Lung (tissue), 12 donors: ENCODE results near the gene COLEC12. TPM values are rescaled to one million over a fixed set of nuclear protein-coding genes. Genes with fewer than 3 reads are reported as not detected.

Experiments
- ATAC-seq: fragments of 200-7000 bp; cut with Tn5 transposase; one replicate; pipeline ENCODE4 v1.9.1; 2020; ENCODE audit warnings: moderate number of reproducible peaks; ENCODE audit not compliant: insufficient read depth, low FRiP score
- DNase-seq, 3 donors: peaks; one replicate each; pipeline ENCODE4 v3.0.0-alpha.2; 2013 to 2017
- H3K27ac ChIP-seq, 2 donors: one replicate each; pipeline ENCODE4 v1.5.1; 2013; ENCODE audit warnings: mild to moderate bottlenecking in 2 of 2, moderate library complexity in 2 of 2, control low read depth in 1 of 2, inconsistent platforms in 1 of 2, low read depth in 1 of 2, low read length in 1 of 2
- H3K27me3 ChIP-seq, 3 donors: one replicate each; pipeline ENCODE4 v1.5.1; 2013; ENCODE audit warnings: low read length in 2 of 3; ENCODE audit not compliant: control insufficient read depth in 3 of 3, insufficient read depth in 3 of 3
- H3K36me3 ChIP-seq, 4 donors: one replicate each; pipeline ENCODE4 v1.5.1; 2013; ENCODE audit warnings: low read length in 4 of 4, mild to moderate bottlenecking in 1 of 4, moderate library complexity in 1 of 4; ENCODE audit not compliant: control insufficient read depth in 4 of 4, insufficient read depth in 4 of 4
- H3K4me1 ChIP-seq, 5 donors: one replicate each; pipeline ENCODE4 v1.5.1; 2013; ENCODE audit warnings: low read length in 5 of 5, mild to moderate bottlenecking in 2 of 5, moderate library complexity in 1 of 5; ENCODE audit not compliant: control insufficient read depth in 5 of 5, insufficient read depth in 5 of 5
- H3K4me3 ChIP-seq: one replicate; pipeline ENCODE4 v1.5.1; 2013; ENCODE audit warnings: mild to moderate bottlenecking, control low read depth, moderate library complexity
- H3K9ac ChIP-seq, 2 donors: one replicate each; pipeline ENCODE4 v1.5.1; 2013; ENCODE audit warnings: low read length in 2 of 2, control low read depth in 1 of 2; ENCODE audit not compliant: insufficient read depth in 1 of 2
- H3K9me3 ChIP-seq, 4 donors: one replicate each; pipeline ENCODE4 v1.5.1; 2013; ENCODE audit warnings: low read length in 3 of 4, mild to moderate bottlenecking in 1 of 4, moderate library complexity in 1 of 4; ENCODE audit not compliant: control insufficient read depth in 4 of 4, insufficient read depth in 3 of 4
- CTCF ChIP-seq: IDR thresholded peaks from 2 replicates; pipeline ENCODE4 v1.5.1; 2012; ENCODE audit warnings: mild to moderate bottlenecking; ENCODE audit errors: control extremely low read depth, extremely low read depth
- WGBS, 2 donors: extraction: QIAGEN DNeasy Blood & Tissue Kit; methylation state at CpG; one replicate each; pipeline ENCODE4 v1.1.7; 2013; 5-methylcytosine and 5-hydroxymethylcytosine counted together
- polyA plus RNA-seq, 2 donors: library from polyadenylated mRNA; stranded (reverse); fragments of 200-250 nt; gene quantifications; one replicate each; pipeline ENCODE4 v1.2.1, GENCODE V29; 2013
- total RNA-seq, 2 donors: library from RNA; depleted of rRNA in 1 of 2; stranded (reverse); fragments of >200 nt in 1 of 2; gene quantifications; one replicate each; pipeline ENCODE4 v1.2.1, GENCODE V29; 2014 to 2021
- donor health status: control.
- donor health status: control.
- donor health status: Bipolar disorder and iron deficiency.
- donor health status: healthy.
- donor health status: DM: yes; HTN: yes; CAD: no.

COLEC12 gene
- total and polyA plus RNA-seq, 4 donors, result 10.3 to 108 (median 28.1) TPM

DNA sequence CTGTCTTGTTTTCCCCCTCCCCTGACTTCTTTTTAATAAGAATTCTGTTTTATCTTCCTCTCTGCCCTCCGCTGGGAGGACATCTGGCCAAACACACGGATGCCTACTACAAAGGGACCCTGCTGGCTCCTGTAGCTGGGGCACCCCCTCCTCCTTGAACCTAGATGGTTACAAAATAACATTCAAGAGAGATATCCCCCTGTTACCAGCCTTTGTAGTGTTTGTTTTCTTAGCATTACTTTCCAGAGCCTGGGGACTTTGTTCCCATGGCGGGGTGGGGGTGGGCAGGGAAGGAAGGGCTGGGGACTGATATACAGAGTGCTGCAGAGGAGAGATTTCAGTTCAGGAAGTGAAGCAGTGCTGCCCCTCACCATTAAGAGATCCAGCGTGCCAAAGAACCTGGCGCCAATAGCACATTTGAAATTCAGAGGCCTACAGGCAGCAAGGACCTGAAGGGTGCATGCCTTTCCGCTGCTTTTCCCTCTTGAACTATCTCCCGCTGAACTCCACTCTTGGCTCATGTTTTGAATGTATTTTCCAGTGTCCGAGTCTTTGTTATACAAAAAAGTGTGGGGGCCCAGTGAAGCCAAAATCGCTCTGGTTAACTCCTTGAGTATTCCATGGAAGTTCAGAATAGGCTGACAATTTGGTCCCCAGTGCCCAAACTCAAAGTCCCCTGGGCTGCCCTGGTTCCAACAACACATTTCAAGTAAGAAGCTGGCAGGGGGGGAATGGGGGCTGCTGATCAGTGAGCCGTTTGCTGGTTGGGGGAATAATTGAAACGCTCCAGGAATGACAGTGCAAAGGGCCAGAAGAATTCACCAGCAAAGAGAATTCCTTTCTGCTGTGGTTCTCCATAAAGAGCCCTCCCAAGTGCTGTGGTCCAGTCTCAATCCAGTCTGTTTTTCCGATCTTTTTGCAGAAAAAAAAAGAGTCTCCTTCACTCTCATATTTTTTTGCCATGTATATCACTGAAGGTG is 137.9 kb downstream of the COLEC12 start:
- Histone ChIP-seq H3K36me3 (no peaks in the 10 kb centered on the region), H3K9me3 (no peaks in the 10 kb centered on the region), H3K27ac (peak overlapping the region in 1 of 2 donors; percentile 24), H3K4me1 (peaks cover 0 to 52% (median 31%) of the 10 kb centered on the region in 5 donors), H3K27me3 (no peaks in the 10 kb centered on the region), H3K4me3 (no peak overlapping the region), H3K9ac (peak overlapping the region in 1 of 2 donors; percentile 43)
- TF ChIP-seq CTCF, result no peak
- ATAC-seq, result no peak
- peak; percentile 56 to 83 (median 82) for DNase-seq
- 71 to 77% methylated on average over 12 of the region's 12 CpGs for WGBS, 2 donors

DNA sequence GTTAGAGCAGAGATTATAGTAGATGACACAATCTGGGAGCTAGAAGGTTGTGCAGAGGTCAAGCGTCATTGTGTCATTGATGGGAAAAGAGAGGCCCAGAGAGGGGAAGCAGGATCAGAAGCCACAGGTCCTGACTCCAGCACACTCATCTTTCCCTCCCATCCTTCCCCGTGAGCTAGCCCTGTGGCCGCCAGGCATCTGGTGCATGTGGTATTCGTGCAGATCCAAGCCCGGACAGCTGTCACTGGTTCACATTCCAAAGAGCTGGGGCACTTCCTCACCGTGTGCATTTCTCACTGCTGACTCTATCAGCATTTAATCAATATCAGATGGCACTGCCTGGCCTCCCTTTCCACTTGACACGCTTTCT is 138.6 kb downstream of the COLEC12 start:
- DNase-seq (peak; percentile 46 to 60 (median 56)), ATAC-seq (peak; percentile 56)
- WGBS, 2 donors, result 59 to 66% methylated on average over 7 of the region's 7 CpGs
- Histone ChIP-seq H3K4me1 (peaks cover 0 to 50% (median 26%) of the 10 kb centered on the region in 5 donors), H3K27me3 (no peaks in the 10 kb centered on the region), H3K27ac (no peak overlapping the region), H3K4me3 (no peak overlapping the region), H3K36me3 (no peaks in the 10 kb centered on the region), H3K9me3 (no peaks in the 10 kb centered on the region), H3K9ac (no peak overlapping the region)
- no peak for TF ChIP-seq CTCF

- TF ChIP-seq CTCF, result no peak
- ATAC-seq (no peak), DNase-seq (no peak)
- Histone ChIP-seq H3K4me1 (peaks cover 0 to 57% (median 32%) of the 10 kb centered on the region in 5 donors), H3K9me3 (no peaks in the 10 kb centered on the region), H3K9ac (no peak overlapping the region), H3K4me3 (no peak overlapping the region), H3K36me3 (no peaks in the 10 kb centered on the region), H3K27ac (no peak overlapping the region), H3K27me3 (no peaks in the 10 kb centered on the region)
- WGBS, 2 donors, result 91 to 97% methylated on average over 7 of the region's 7 CpGs
Observed at GRCh38 chr18:361100-361732, 139.3 kb downstream of the COLEC12 start.
